ENCODE data around the gene FGGY. TPM values are rescaled to one million over a fixed set of nuclear protein-coding genes. Genes with fewer than 3 reads are reported as not detected.

FGGY gene
- total RNA-seq, 1 experiment from 2014 or later = 17.8 TPM

DNA sequence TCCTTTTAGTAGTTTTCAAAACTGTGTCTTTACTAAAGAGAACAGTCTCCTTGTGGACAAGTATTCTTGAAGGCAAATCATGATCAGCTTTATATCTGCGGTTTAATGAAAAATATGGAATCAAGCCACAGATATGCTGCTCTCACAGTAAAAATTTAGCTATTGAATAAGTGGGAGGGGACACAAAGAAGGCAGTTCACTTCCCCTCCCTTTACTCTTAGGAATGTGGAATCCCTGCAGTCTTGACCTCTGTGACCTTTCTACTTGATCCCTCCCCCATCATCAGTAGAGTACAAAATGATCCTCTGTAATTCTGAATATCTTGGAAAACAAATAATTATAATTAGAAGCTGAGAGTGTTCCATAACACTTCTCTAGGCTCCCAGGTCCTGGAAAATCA lies 381.1 kb downstream of the FGGY start:
- no peak overlapping the region for H3K4me2 ChIP-seq
- ChIA-PET POLR2A (ENCODE audit: unreplicated experiment) (interaction anchor here (0.6 to 0.7 kb wide), 3 partner anchors 179 to 634 kb away, joined by 4 to 8 read pairs (median 5); no protein-coding TSS in a partner anchor), CTCF (no interaction called here)
- H3K27me3 ChIP-seq (ENCODE audit: insufficient read depth, low read depth) = no peaks in the 10 kb centered on the region
- 0 out of 2 replicates have a peak, but pooled peaks cover 2% of the 10 kb centered on the region for H3K4me1 ChIP-seq (replicated peaks; ENCODE audit: insufficient read depth)
- H4K20me1 ChIP-seq (ENCODE audit: insufficient read depth) = no peaks in the 10 kb centered on the region
- H2AFZ ChIP-seq = no peak overlapping the region
- BruUV-seq (replicated peaks) = no TSS peak
- intact Hi-C loops (cut with micrococcal nuclease; ENCODE audit: unreplicated experiment) = no loop called here
- TF ChIP-seq, protein P1, sequence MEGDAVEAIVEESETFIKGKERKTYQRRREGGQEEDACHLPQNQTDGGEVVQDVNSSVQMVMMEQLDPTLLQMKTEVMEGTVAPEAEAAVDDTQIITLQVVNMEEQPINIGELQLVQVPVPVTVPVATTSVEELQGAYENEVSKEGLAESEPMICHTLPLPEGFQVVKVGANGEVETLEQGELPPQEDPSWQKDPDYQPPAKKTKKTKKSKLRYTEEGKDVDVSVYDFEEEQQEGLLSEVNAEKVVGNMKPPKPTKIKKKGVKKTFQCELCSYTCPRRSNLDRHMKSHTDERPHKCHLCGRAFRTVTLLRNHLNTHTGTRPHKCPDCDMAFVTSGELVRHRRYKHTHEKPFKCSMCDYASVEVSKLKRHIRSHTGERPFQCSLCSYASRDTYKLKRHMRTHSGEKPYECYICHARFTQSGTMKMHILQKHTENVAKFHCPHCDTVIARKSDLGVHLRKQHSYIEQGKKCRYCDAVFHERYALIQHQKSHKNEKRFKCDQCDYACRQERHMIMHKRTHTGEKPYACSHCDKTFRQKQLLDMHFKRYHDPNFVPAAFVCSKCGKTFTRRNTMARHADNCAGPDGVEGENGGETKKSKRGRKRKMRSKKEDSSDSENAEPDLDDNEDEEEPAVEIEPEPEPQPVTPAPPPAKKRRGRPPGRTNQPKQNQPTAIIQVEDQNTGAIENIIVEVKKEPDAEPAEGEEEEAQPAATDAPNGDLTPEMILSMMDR (conservative IDR thresholded peaks at IDR 0.05) = no peak
- TF ChIP-seq EZH2 (IDR thresholded peaks at IDR 0.05; ENCODE audit: low read depth) = no peak
- no peak for DNase-seq
- no peak overlapping the region for H3K4me3 ChIP-seq
- H3F3A ChIP-seq (ENCODE audit: insufficient read depth, low read depth) = no peaks in the 10 kb centered on the region
- no peaks in the 10 kb centered on the region for H3K9me3 ChIP-seq (ENCODE audit: insufficient read depth, low read depth)
- no peaks in the 10 kb centered on the region for H3K79me2 ChIP-seq (ENCODE audit: low read depth)
- no peaks in the 10 kb centered on the region for H3K9me2 ChIP-seq (ENCODE audit: insufficient read depth)
- H3K27ac ChIP-seq = no peak overlapping the region
- no peaks in the 10 kb centered on the region for H3K36me3 ChIP-seq (ENCODE audit: low read depth)

DNA sequence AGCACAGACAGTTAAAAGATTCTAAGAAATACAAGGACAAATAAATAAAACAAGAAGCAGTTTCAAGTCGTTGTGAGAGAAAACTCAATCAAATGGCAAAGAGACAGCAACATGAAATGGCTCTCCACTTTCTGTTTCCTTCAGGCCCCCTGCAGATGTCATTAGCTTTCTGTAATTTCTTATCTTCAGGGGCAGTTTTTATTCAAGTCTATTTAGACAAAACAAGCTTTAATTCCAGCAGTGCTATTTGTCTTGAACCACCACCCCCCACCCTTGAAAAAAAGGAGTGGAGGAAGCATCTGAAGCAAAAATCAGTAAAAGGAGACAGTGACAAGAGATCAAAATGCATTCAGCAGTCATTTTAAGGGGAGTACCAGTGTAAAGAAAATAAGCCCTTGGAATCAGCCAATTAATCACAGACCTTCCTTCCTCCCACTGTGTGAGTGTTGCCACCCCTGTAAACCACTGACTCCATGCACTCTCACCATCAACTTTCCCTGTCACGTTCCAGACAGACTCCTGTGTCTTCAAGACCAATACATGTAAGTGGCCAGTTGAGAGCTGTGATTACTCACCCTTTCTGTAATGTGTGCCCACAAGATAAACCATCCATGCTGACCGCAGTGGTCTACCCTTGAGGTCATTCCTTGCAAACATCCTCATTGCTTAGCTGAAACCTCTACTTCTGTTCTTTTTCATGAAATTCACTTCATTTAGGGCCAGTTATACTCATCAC lies 381.8 kb downstream of the FGGY start:
- Histone ChIP-seq H3K4me3 (no peak overlapping the region), H3K36me3 (ENCODE audit: low read depth) (no peaks in the 10 kb centered on the region), H3K27me3 (ENCODE audit: insufficient read depth, low read depth) (no peaks in the 10 kb centered on the region), H3F3A (ENCODE audit: insufficient read depth, low read depth) (no peaks in the 10 kb centered on the region), H3K79me2 (ENCODE audit: low read depth) (no peaks in the 10 kb centered on the region), H2AFZ (no peak overlapping the region), H3K9me3 (ENCODE audit: insufficient read depth, low read depth) (no peaks in the 10 kb centered on the region), H4K20me1 (ENCODE audit: insufficient read depth) (no peaks in the 10 kb centered on the region), H3K4me2 (no peak overlapping the region), H3K4me1 (replicated peaks; ENCODE audit: insufficient read depth) (0 out of 2 replicates have a peak, but pooled peaks cover 2% of the 10 kb centered on the region), H3K27ac (no peak overlapping the region), H3K9me2 (ENCODE audit: insufficient read depth) (no peaks in the 10 kb centered on the region)
- TF ChIP-seq EZH2 (IDR thresholded peaks at IDR 0.05; ENCODE audit: low read depth) = no peak
- TF ChIP-seq, protein P1 (conservative IDR thresholded peaks at IDR 0.05) = no peak
- BruUV-seq (replicated peaks) = no TSS peak
- intact Hi-C loops (cut with micrococcal nuclease; ENCODE audit: unreplicated experiment) = no loop called here
- POLR2A ChIA-PET (ENCODE audit: unreplicated experiment) = interaction anchor here (0.6 to 0.7 kb wide), 3 partner anchors 237 to 895 kb away, joined by 4 to 11 read pairs (median 8); partner anchors contain the start of gene JUN
- CTCF ChIA-PET = no interaction called here
- peak in 1 of 2 experiments; percentile 17 for DNase-seq

DNA sequence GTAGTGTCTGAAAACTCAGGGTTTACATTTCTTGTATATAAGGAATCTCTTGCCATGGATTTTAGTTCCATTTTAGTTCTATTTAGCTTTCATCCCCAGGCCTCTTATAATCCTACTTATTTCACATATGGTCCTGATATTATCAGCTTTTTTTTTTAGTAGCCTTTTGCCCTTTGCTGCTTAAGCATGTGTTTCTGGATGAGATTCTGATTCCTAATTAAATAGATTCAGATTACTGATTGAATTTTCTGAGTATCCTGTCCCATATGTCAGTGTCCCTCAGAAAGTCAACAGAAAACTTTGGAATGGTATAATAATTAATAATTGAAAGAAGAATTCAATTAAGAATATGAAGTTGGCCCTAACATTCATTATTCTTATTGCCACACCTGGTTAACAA lies 383.1 kb downstream of the FGGY start:
- no TSS peak for BruUV-seq (replicated peaks)
- Histone ChIP-seq H3F3A (ENCODE audit: insufficient read depth, low read depth) (no peaks in the 10 kb centered on the region), H3K27ac (no peak overlapping the region), H3K4me2 (no peak overlapping the region), H3K4me3 (no peak overlapping the region), H3K79me2 (ENCODE audit: low read depth) (no peaks in the 10 kb centered on the region), H3K27me3 (ENCODE audit: insufficient read depth, low read depth) (no peaks in the 10 kb centered on the region), H4K20me1 (ENCODE audit: insufficient read depth) (no peaks in the 10 kb centered on the region), H3K9me2 (ENCODE audit: insufficient read depth) (no peaks in the 10 kb centered on the region), H3K36me3 (ENCODE audit: low read depth) (no peaks in the 10 kb centered on the region), H3K9me3 (ENCODE audit: insufficient read depth, low read depth) (no peaks in the 10 kb centered on the region), H3K4me1 (replicated peaks; ENCODE audit: insufficient read depth) (0 out of 2 replicates have a peak, but pooled peaks cover 2% of the 10 kb centered on the region), H2AFZ (no peak overlapping the region)
- CTCF ChIA-PET = no interaction called here
- DNase-seq = no peak
- TF ChIP-seq, protein P1 (conservative IDR thresholded peaks at IDR 0.05) = no peak
- no peak for TF ChIP-seq EZH2 (IDR thresholded peaks at IDR 0.05; ENCODE audit: low read depth)
- POLR2A ChIA-PET (ENCODE audit: unreplicated experiment) = no interaction called here
- intact Hi-C loops (cut with micrococcal nuclease; ENCODE audit: unreplicated experiment) = no loop called here
